HG03469 (cell line): ENCODE measurements around the gene KCNIP4.

ENCODE experiments used
- ATAC-seq: cut with Tn5 transposase; IDR thresholded peaks from one replicate; pipeline ENCODE4 v1.9.1; 2021; ENCODE audit warnings: mild to moderate bottlenecking, moderate library complexity, moderate number of reproducible peaks; ENCODE audit not compliant: unreplicated experiment

The KCNIP4 gene

DNA sequence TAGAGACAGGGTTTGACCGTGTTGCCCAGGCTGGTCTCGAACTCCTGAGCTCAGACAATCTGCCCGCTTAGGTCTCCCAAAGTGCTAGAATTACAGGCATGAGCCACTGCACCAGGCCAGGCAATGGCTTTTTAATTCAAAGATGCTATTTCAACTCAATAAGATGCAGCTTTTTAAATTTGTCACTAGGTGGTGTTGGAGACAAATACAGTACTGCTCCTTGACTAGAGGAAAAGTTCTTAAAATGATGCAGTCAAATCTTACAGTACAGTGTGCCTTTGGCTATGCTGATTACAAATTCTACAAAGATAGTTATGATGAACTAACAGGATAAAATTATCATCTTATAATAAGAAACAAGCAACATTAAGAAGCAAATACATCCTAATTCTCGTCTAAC lies 441.1 kb downstream of the KCNIP4 start:
- no peak for ATAC-seq

GRCh38 chr4:21490682-21491081 lies 457.9 kb downstream of the KCNIP4 start:
- ATAC-seq = no peak

GRCh38 chr4:21476757-21477156 lies 471.8 kb downstream of the KCNIP4 start:
- ATAC-seq = no peak

GRCh38 chr4:21474195-21474594 lies 474.4 kb downstream of the KCNIP4 start:
- no peak for ATAC-seq

DNA sequence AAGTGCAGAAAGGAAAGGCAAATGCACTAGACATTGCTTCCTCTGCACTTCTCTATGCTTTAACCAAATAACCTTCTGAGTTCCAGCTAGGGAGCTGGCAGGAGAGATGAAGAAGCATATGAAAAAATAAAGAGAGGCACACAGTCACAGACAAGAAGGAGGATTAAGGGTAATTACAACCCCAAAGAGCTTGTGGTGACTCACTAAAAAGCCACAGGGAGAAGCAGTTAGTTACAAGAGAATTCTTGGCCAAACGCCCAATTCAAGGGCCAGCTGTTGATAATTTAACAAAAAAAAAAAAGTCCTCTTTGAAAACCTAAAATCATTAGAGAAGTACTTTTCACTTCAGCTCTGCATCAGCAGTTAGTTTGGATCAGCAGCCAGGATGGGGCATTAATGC lies 478.0 kb downstream of the KCNIP4 start:
- ATAC-seq = no peak

DNA sequence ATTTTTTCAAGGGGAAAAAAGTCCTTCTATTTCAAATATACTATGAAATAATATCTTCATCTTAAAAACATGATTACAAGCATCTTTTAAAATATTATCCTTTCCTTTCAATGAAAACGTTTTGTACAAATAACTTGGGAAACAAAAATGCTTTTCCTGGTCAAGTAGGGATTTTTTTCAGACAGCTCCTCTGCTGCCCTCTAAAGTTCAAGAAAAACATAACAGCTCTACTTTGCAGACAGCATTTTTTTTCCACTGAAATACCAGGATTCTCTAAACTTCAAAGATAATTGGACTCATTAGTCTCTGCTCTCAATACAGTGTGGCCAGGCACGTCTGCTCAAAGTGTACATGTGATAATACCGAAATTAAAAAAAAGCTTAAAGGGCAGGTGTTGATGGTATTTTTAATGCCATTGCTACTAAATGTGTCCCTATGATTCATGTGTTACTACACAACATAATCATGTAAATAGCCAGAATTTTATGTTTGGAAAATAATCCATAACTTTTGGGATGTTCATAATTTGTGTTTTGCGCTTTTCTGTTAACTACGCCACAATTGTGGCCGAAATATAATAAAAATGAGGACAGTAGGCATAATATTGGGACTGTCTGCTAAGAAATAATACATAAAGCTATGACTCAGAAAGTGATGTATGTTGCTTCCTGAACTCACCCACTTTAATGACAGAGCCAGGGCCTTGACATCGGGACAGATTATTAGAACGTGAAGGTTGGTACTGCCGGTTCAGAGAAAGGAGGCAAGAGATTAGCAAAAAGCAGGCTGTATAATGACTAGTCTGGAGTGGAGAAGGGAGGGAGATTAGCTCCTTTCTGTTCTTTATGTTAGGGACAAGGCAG lies 478.9 kb downstream of the KCNIP4 start:
- no peak for ATAC-seq

DNA sequence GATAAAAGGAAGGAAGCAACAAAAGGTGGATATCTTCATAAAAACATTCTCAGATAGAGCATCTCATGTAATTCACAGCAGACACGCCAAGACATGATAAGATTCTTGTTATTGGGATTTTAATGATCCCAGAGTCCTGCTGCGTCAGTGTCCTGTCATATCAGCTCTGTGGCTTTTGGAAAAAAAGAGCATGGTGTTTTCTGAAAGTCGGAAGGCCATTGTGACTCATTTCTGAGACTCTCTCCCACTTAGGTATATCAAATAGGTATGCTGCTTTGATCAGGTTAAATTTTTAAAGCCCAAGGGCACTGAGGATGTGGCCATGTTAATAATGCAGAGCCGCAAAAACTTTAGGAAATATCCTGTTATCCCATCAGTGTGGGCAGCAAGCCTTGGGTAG lies 481.0 kb downstream of the KCNIP4 start:
- ATAC-seq = no peak

DNA sequence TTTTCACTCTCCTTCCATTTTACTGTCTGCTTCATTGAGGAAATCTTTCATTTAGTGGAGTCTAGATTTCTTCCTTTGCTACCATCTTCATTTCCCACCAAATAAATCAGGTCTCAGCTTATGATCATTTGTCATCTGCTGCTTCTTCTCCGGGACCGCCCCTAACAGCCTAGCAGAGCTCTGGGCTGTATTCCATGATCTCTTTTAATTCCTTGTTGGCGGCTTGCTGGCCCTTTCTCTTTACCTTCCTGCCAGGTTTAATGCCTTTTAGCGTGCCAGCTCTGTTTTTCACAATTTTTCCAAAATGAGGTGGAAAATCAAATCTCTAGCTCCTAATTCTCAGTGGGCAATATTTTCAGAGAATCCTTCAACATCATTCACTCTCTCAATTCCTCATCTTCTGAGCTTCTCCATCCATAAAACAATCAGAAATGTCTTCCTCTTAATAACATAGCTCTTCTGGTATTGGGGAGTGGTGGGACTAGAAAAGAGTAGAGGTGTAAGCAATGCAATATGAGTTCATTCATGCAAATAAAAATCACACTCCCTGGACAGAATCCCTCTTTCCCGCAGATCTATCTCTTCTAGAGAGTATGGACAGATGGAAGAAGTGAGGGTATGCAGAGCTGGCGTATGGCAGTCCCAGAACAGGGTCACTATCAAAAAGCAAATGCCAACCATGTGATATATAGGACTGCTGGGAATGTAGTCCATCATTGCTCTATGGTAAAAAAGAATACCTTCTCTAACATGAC lies 491.3 kb downstream of the KCNIP4 start:
- ATAC-seq = no peak

DNA sequence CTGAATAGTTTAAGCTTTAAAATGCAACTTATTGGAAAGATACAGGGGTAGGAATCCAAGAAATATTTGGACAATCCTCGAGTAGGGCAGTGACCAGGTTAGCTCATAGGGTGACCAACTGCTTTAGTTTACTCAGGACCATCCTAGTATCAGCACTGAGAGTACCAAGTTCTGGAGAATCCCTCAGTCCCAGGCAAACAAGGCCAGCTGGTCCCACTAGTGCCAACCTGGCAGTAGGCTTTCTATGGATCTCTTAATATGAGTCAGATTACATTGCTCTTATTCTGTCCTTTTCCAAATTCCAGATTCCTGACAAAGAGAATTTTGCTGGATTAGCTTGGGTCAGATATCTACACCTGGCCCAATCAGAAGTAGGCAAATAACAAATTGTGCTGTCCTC lies 493.7 kb downstream of the KCNIP4 start:
- ATAC-seq = no peak

- no peak for ATAC-seq
These were observed 494.4 kb downstream of the KCNIP4 start for GRCh38 chr4:21454201-21454600.

DNA sequence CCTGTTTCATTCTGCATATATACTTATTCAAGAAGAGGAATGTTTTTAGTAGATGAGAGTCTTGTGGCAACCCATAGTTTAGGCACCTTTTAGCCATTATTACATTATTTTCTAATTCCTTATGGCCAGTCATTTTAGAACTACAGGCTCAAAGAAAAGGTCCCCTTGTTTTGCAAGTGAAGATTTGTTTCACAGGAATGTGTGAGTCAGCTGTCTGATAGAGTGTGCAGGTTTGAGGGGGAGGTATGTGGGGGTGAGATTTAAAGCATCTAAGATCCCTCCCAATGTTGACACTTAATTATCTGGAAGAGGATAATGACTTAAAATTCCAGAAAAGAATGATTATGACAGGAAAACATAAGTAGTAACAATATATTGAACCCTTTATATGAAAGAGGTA lies 495.6 kb downstream of the KCNIP4 start:
- ATAC-seq = no peak

DNA sequence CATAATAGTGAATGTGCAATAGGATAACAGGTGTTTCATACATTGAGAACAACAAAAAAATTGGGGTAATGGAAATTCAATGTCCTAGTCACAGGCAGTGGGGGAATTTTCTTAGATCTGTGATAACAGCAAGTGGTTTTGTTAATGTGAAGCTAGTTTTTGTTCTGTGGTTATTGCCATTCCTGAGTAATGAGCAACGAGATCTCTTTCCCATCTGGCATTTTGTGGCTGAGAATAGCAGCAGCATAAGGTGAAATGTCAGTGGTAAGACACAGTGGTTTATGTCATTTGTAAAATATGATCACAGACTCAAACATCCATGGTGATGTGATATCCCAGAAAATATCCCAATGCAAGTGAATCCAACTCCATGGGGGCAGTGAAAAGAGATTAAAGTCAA lies 497.5 kb downstream of the KCNIP4 start:
- no peak for ATAC-seq

DNA sequence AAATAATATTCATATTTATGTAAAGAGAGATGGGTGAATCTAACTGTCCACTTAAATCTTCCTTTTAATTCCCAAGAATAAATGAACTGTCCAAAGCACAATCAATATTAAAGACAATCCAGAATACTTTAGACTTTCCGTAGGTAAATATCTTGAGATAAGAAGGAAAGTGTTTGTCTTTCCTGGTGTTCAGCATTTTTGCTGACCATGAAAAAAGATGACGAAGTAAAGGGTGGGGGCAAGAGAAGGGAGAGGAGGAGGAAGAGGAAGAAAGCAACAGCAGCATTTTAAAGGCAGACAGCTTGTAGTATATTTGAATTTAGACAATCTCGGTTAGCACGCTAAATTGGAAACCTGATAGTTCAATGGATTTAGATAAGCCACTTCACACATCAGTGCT lies 498.2 kb downstream of the KCNIP4 start:
- ATAC-seq = no peak

GRCh38 chr4:21447301-21448054 lies 501.1 kb downstream of the KCNIP4 start:
- no peak for ATAC-seq

DNA sequence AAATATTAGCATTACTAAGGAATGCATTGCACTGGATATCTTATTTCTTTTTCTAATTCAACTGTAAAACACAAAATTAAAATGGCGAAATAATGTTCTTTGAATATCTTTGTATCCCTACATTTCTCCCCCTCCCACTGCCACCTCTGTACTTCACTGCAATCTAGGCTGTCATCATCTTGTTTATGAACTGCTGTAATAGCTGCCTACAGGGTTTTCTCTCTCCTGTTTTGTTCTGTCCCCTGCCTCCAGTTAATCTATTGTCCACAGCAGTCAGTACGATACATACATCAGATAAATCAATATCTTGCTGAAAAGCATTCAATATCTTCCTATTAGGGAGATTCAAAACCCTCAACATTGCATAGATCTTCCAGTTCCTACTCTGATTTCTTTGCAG lies 528.4 kb downstream of the KCNIP4 start:
- ATAC-seq = no peak

DNA sequence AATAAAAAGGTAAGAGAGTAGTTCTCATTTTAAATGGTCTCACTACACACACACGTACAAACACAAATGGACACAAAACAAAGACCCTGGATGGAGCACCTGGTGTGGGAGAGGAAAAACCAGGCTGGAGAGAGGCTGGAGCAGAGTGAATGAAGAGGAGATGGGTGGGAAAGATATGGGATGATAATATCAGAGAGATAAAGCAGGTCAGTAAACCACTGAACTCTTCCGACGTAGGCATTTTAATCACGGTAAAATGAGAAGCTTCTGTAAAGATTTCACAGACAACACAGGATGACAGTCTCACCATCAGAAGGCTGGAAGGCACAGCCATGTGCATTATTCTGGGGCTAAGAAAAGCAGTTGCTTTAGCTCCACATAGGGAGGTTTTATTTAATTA lies 532.8 kb downstream of the KCNIP4 start:
- no peak for ATAC-seq

DNA sequence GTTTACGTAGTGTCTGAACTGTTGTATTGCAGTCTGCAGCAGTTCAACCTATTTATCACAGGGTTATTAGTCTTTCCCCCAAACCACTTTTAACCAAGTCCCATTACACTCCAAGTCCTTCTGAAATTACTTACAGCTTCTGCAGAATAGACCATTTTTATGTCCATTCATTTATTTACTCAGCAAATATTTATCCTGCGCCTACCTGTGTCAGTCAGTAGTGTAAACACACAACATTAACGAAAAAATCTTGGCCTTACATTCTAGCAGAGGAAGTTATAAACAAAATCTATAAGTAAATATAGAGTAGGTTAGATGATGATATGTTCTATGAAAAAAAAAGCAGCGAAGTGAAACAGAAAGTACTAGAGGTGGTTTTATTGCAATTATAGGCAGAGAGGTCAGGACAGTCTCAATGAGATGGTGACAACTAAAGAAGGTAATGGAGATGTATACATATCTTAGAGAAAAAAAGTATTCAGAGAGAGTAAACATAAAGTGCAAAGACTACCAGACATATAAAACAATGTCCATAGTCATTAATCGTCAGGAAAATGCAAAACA lies 534.7 kb downstream of the KCNIP4 start:
- ATAC-seq = no peak

GRCh38 chr4:21411086-21411485 lies 537.5 kb downstream of the KCNIP4 start:
- no peak for ATAC-seq

- ATAC-seq = no peak
These were observed 538.2 kb downstream of the KCNIP4 start for GRCh38 chr4:21410372-21410771.

DNA sequence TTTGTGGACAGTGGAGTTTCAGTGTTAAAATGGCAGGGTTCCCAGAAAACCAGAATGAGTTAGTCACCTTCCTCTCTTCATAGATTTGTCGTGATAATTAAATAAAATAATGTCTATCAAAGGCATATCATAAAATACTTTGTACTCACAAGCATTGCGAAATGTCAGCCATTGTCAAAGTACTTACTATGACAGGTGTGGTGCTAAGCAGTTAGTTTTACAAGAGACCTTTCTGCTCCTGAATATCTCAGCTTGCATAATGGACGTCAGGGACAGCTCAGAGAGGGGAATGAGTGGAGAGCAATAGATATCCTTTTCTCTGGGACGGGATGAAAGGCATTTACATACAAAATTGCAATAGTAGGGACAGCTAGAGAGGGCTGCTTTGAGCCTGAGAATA lies 560.9 kb downstream of the KCNIP4 start:
- no peak for ATAC-seq

DNA sequence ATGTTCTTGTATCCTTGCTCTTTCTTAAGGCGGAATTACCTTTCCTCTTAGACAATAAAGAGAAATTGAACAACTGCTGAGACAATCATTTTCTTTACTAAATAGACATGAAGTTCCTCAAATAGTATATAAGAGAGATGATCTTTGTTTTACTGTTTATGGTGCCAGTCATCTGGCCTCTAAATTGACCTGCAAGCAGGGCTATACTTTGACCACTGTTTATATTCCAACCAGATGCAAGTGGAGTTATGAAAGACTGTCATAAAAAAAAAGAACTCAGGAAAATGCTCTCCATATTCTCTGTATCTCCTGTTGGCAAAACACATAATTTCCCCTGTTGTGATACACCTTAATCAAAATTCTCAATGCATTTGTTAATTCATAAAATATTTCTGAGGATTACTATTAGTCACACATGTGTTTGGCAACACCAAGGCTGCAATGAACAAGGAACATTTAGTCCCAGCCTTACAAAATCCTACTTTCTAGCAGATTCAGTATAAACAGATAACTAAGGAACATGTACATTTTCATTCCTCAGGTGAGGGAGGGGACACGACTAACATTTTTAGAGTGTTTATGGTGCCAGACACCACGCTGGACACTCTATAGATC lies 562.3 kb downstream of the KCNIP4 start:
- no peak for ATAC-seq
